HepG2 (cell line): ENCODE data around the gene USP5. TPM values are rescaled to one million over a fixed set of nuclear protein-coding genes. Genes with fewer than 3 reads are reported as not detected.
A peak's percentile ranks its signal among the peaks of the same experiment; 100 is the strongest.

Experiments
- DRAP1 ChIP-seq: IDR thresholded peaks from 2 replicates; pipeline ENCODE4 v1.6.1; 2016; ENCODE audit warnings: missing genetic modification reagents, missing compliant biosample characterization
- EHMT2 ChIP-seq: fragments of 200-600 bp; sonication (generic); IDR thresholded peaks from 2 replicates; pipeline ENCODE4 v1.7.0; 2017; ENCODE audit warnings: antibody characterized with exemption, low read depth, low read length, borderline replicate concordance
- FOXC1 ChIP-seq: sonication (generic); formaldehyde crosslinking; IDR thresholded peaks from 2 replicates; pipeline ENCODE4 v1.8.0; 2022; ENCODE audit warnings: mild to moderate bottlenecking, missing genetic modification reagents, borderline replicate concordance
- HNRNPH1 ChIP-seq: fragments of 200-400 bp; formaldehyde crosslinking; optimal IDR thresholded peaks from 2 replicates; pipeline ENCODE3; 2017; ENCODE audit warnings: mild to moderate bottlenecking, low read depth, low read length
- ISL2 ChIP-seq: sonication (generic); formaldehyde crosslinking; IDR thresholded peaks from 2 replicates; pipeline ENCODE4 v1.5.0; 2020; ENCODE audit warnings: missing genetic modification reagents
- ISX ChIP-seq: sonication (generic); formaldehyde crosslinking; conservative IDR thresholded peaks from 2 replicates; pipeline ENCODE4 v1.5.0; 2020; ENCODE audit warnings: missing genetic modification reagents
- KAT8 ChIP-seq: IDR thresholded peaks from 2 replicates; pipeline ENCODE4 v1.6.1; 2016; ENCODE audit warnings: missing genetic modification reagents, missing compliant biosample characterization
- MAF1 ChIP-seq: sonication (generic); formaldehyde crosslinking; IDR thresholded peaks from 2 replicates; pipeline ENCODE4 v1.5.0; 2020; ENCODE audit warnings: missing genetic modification reagents, borderline replicate concordance
- MXD4 ChIP-seq: IDR thresholded peaks from 2 replicates; pipeline ENCODE4 v1.6.1; 2016; ENCODE audit warnings: mild to moderate bottlenecking, missing biosample characterization, missing genetic modification reagents
- MYC ChIP-seq: sonication (generic); formaldehyde crosslinking; IDR thresholded peaks from 2 replicates; pipeline ENCODE4 v1.9.0; 2021; ENCODE audit warnings: missing genetic modification reagents, borderline replicate concordance
- NCOR1 ChIP-seq: fragments of 200-600 bp; sonication (generic); IDR thresholded peaks from 2 replicates; pipeline ENCODE4 v1.7.0; 2017; ENCODE audit warnings: antibody characterized with exemption, low read length, borderline replicate concordance
- NR2C2 ChIP-seq: sonication (generic); formaldehyde crosslinking; IDR thresholded peaks from 2 replicates; pipeline ENCODE4 v1.4.0; 2020; ENCODE audit warnings: missing genetic modification reagents, mild to moderate bottlenecking, moderate library complexity, borderline replicate concordance
- PAXIP1 ChIP-seq: sonication (generic); formaldehyde crosslinking; conservative IDR thresholded peaks from 2 replicates; pipeline ENCODE4 v1.4.0; 2020; ENCODE audit warnings: mild to moderate bottlenecking, missing genetic modification reagents, moderate library complexity
- RFXAP ChIP-seq: sonication (generic); formaldehyde crosslinking; IDR thresholded peaks from 2 replicates; pipeline ENCODE4 v1.4.0; 2020; ENCODE audit warnings: missing genetic modification reagents, borderline replicate concordance
- SRY ChIP-seq: sonication (generic); formaldehyde crosslinking; IDR thresholded peaks from 2 replicates; pipeline ENCODE4 v1.8.0; 2022; ENCODE audit warnings: mild to moderate bottlenecking, missing genetic modification reagents
- ZBTB38 ChIP-seq: sonication (generic); formaldehyde crosslinking; IDR thresholded peaks from 2 replicates; pipeline ENCODE4 v1.5.1; 2020; ENCODE audit warnings: mild to moderate bottlenecking, missing genetic modification reagents
- ZBTB7B ChIP-seq: sonication (generic); formaldehyde crosslinking; IDR thresholded peaks from 2 replicates; pipeline ENCODE4 v1.4.0; 2020; ENCODE audit warnings: missing genetic modification reagents
- ZFP91 ChIP-seq: sonication (generic); formaldehyde crosslinking; IDR thresholded peaks from 2 replicates; pipeline ENCODE4 v1.9.0; 2022; ENCODE audit warnings: missing genetic modification reagents, mild to moderate bottlenecking, borderline replicate concordance
- ZNF34 ChIP-seq: sonication (generic); formaldehyde crosslinking; IDR thresholded peaks from 2 replicates; pipeline ENCODE4 v1.4.0; 2020; ENCODE audit warnings: mild to moderate bottlenecking, missing genetic modification reagents, borderline replicate concordance
- ZNF644 ChIP-seq: IDR thresholded peaks from 2 replicates; pipeline ENCODE4 v1.6.1; 2016; ENCODE audit warnings: low read depth
- ZNF746 ChIP-seq: sonication (generic); formaldehyde crosslinking; IDR thresholded peaks from 2 replicates; pipeline ENCODE4 v1.8.0; 2022; ENCODE audit warnings: mild to moderate bottlenecking, missing genetic modification reagents
- polyA plus RNA-seq, 8 experiments: library from polyadenylated mRNA; depleted of rRNA in 3 of 8; stranded (reverse) in 7 of 8; unstranded in 1 of 8; fragments of >200 nt; fragmentation: Illumina TruSeq in 4 of 8; extraction: Trizol in 4 of 8; gene quantifications; 2 replicates each; pipeline versions ENCODE4 v1.2.1 to v1.2.3, GENCODE V29; 2011 to 2016; ENCODE audit warnings: low read depth in 4 of 8, missing spikeins in 1 of 8, mixed read lengths in 1 of 8; ENCODE audit not compliant: insufficient read depth in 1 of 8
- total RNA-seq, 5 experiments: library from RNA; depleted of rRNA; stranded (reverse); fragments of >200 nt; fragmentation: Illumina TruSeq; extraction: Trizol; gene quantifications; 2 replicates each; pipeline ENCODE4 v1.2.3, GENCODE V29; 2016; ENCODE audit warnings: low read depth in 1 of 5
- TF ChIP-seq, protein P1 (sequence below): sonication (generic); formaldehyde crosslinking; IDR thresholded peaks from 2 replicates; pipeline ENCODE4 v1.4.0; 2020; ENCODE audit warnings: missing genetic modification reagents

The USP5 gene
- total and polyA plus RNA-seq, 2 of the 13 experiments (the other 11 are each of a cell fraction or from before 2014, with no cell fraction given) = 39.6 to 56.0 TPM

GRCh38 chr12:6829536-6830220 lies 22.3 kb upstream of the USP5 start (continued):
- TF ChIP-seq ZFP91 (CRISPR knock-in tag) (peak; percentile 25; the same call in 1 of the 2 replicates), MXD4 (CRISPR knock-in tag) (0 out of 2 replicates have a peak, but pooled peaks have one; percentile 9), ZNF34 (CRISPR knock-in tag) (no peak), ZNF746 (no peak), ZBTB38 (CRISPR knock-in tag) (peak; percentile 57; the same call in 1 of the 2 replicates), NR2C2 (CRISPR knock-in tag) (0 out of 2 replicates have a peak, but pooled peaks have one; percentile 21), ISX (0 out of 2 replicates have a peak, but pooled peaks have one; percentile 37), DRAP1 (CRISPR knock-in tag) (peak; percentile 35; the same call in 1 of the 2 replicates), HNRNPH1 (no peak), KAT8 (no peak), RFXAP (peak; percentile 73; the same call in 1 of the 2 replicates), EHMT2 (no peak), ZBTB7B (CRISPR knock-in tag) (0 out of 2 replicates have a peak, but pooled peaks have one; percentile 48), MAF1 (CRISPR knock-in tag) (0 out of 2 replicates have a peak, but pooled peaks have one; percentile 44), PAXIP1 (no peak; the same call in 1 of the 2 replicates), MYC (CRISPR knock-in tag) (peak; percentile 68), FOXC1 (CRISPR knock-in tag) (0 out of 2 replicates have a peak, but pooled peaks have one; percentile 76), SRY (CRISPR knock-in tag) (0 out of 2 replicates have a peak, but pooled peaks have one; percentile 17), ZNF644 (CRISPR knock-in tag) (no peak), NCOR1 (no peak), ISL2 (peak; percentile 58)
- TF ChIP-seq, protein P1, sequence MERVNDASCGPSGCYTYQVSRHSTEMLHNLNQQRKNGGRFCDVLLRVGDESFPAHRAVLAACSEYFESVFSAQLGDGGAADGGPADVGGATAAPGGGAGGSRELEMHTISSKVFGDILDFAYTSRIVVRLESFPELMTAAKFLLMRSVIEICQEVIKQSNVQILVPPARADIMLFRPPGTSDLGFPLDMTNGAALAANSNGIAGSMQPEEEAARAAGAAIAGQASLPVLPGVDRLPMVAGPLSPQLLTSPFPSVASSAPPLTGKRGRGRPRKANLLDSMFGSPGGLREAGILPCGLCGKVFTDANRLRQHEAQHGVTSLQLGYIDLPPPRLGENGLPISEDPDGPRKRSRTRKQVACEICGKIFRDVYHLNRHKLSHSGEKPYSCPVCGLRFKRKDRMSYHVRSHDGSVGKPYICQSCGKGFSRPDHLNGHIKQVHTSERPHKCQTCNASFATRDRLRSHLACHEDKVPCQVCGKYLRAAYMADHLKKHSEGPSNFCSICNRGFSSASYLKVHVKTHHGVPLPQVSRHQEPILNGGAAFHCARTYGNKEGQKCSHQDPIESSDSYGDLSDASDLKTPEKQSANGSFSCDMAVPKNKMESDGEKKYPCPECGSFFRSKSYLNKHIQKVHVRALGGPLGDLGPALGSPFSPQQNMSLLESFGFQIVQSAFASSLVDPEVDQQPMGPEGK (CRISPR knock-in tag) = 0 out of 2 replicates have a peak, but pooled peaks have one; percentile 30
